Upper lobe of left lung (tissue), 6 donors: ENCODE data around the gene PGBD4. TPM values are rescaled to one million over a fixed set of nuclear protein-coding genes. Genes with fewer than 3 reads are reported as not detected.

Experiments used
- ATAC-seq, 2 donors: fragments of 200-7000 bp; cut with Tn5 transposase; one replicate each; pipeline ENCODE4 v1.9.1; 2022; ENCODE audit warnings: mild to moderate bottlenecking in 2 of 2, moderate library complexity in 2 of 2; ENCODE audit not compliant: low FRiP score in 2 of 2
- DNase-seq, 2 donors: peaks; one replicate each; pipeline ENCODE4 v3.0.0-alpha.2; 2019 to 2020
- H3K27ac ChIP-seq, 4 donors: fragments of 200-600 bp; sonication (generic); one replicate each; pipeline ENCODE4 v1.5.1; 2016 to 2019
- H3K27me3 ChIP-seq, 4 donors: fragments of 200-600 bp; sonication (generic); one replicate each; pipeline ENCODE4 v1.5.1; 2017 to 2019
- H3K36me3 ChIP-seq, 4 donors: fragments of 200-600 bp; sonication (generic); one replicate each; pipeline ENCODE4 v1.5.1; 2016 to 2019
- H3K4me1 ChIP-seq, 4 donors: fragments of 200-600 bp; sonication (generic); one replicate each; pipeline ENCODE4 v1.5.1; 2018 to 2019
- H3K4me3 ChIP-seq, 4 donors: fragments of 200-600 bp; sonication (generic); one replicate each; pipeline ENCODE4 v1.5.1; 2017 to 2019; ENCODE audit warnings: mild to moderate bottlenecking in 2 of 4, moderate library complexity in 1 of 4
- H3K9me3 ChIP-seq, 4 donors: fragments of 200-600 bp; sonication (generic); one replicate each; pipeline ENCODE4 v1.5.1; 2018 to 2019
- CTCF ChIP-seq, 6 experiments: fragments of 450-650 bp in 4 of 6; fragments of 200-600 bp in 2 of 6; sonication (generic) in 2 of 6; IDR thresholded peaks; one replicate each; pipeline ENCODE4 v1.5.1; 2016 to 2019; ENCODE audit warnings: antibody characterized with exemption in 6 of 6
- EP300 ChIP-seq, 4 donors: sonication (generic); formaldehyde crosslinking; IDR thresholded peaks; one replicate each; pipeline ENCODE4 v1.5.1; 2017; ENCODE audit warnings: antibody characterized with exemption in 4 of 4, control low read depth in 2 of 4
- POLR2A ChIP-seq, 4 donors: fragments of 450-650 bp; IDR thresholded peaks; one replicate each; pipeline ENCODE4 v1.5.1; 2016 to 2017; ENCODE audit warnings: antibody characterized with exemption in 4 of 4, mild to moderate bottlenecking in 2 of 4
- POLR2AphosphoS5 ChIP-seq, 2 donors: sonication (generic); formaldehyde crosslinking; IDR thresholded peaks; one replicate each; pipeline ENCODE4 v1.5.1; 2017; ENCODE audit warnings: antibody characterized with exemption in 2 of 2
- WGBS, 2 donors: methylation state at CpG; one replicate each; pipeline ENCODE4 v1.1.5; 2017 to 2018; 5-methylcytosine and 5-hydroxymethylcytosine counted together
- total RNA-seq, 6 donors: library from RNA; depleted of rRNA in 4 of 6; stranded (reverse); fragments of >200 nt in 4 of 6; gene quantifications; one replicate each; pipeline versions ENCODE4 v1.1.0 to v1.2.1, GENCODE V29; 2016 to 2021
- donor health status: DM: no; HTN: no; CAD: no; lungs with moderate emphysema.
- donor health status: DM: no; HTN: yes; CAD: no; lungs with severe emphysema.

PGBD4 gene
- total RNA-seq, 6 donors from 2014 or later = 0.55 to 5.2 (median 1.2) TPM

GRCh38 chr15:34085746-34086145 is 16.1 kb upstream of the PGBD4 start:
- H3K27me3 ChIP-seq = no peaks in the 10 kb centered on the region
- H3K36me3 ChIP-seq = peaks cover 4 to 73% (median 34%) of the 10 kb centered on the region in 4 donors
- TF ChIP-seq POLR2A (IDR thresholded peaks at IDR 0.05) (no peak), POLR2AphosphoS5 (IDR thresholded peaks at IDR 0.05) (no peak), CTCF (IDR thresholded peaks at IDR 0.05) (no peak)
- 76 to 80% methylated on average over 2 of the region's 2 CpGs for WGBS, 2 donors
- no peaks in the 10 kb centered on the region for H3K4me1 ChIP-seq
- ATAC-seq (no peak), DNase-seq (no peak)
- H3K9me3 ChIP-seq = no peaks in the 10 kb centered on the region
- no peak overlapping the region for H3K27ac ChIP-seq
- no peak overlapping the region for H3K4me3 ChIP-seq

- 97 to 99% methylated on average over 5 of the region's 5 CpGs for WGBS, 2 donors
- Histone ChIP-seq H3K27ac (no peak overlapping the region), H3K4me1 (peaks cover 21 to 25% (median 24%) of the 10 kb centered on the region in 4 donors), H3K4me3 (no peak overlapping the region), H3K27me3 (no peaks in the 10 kb centered on the region), H3K36me3 (peaks cover 0 to 13% (median 4%) of the 10 kb centered on the region in 4 donors), H3K9me3 (no peaks in the 10 kb centered on the region)
- no peak for ATAC-seq
- DNase-seq = no peak
- TF ChIP-seq CTCF (IDR thresholded peaks at IDR 0.05) (no peak), EP300 (IDR thresholded peaks at IDR 0.05) (no peak), POLR2AphosphoS5 (IDR thresholded peaks at IDR 0.05) (no peak), POLR2A (IDR thresholded peaks at IDR 0.05) (no peak)
These were observed 2.0 kb upstream of the PGBD4 start for GRCh38 chr15:34099914-34100313.

GRCh38 chr15:34102175-34102925 is 467 bp downstream of the PGBD4 start:
- Histone ChIP-seq H3K27ac (peak overlapping the region; percentile 80 to 93 (median 92)), H3K36me3 (no peaks in the 10 kb centered on the region), H3K4me3 (peak overlapping the region; percentile 28 to 91 (median 66)), H3K27me3 (no peaks in the 10 kb centered on the region), H3K4me1 (peaks cover 21 to 25% (median 24%) of the 10 kb centered on the region in 4 donors), H3K9me3 (no peaks in the 10 kb centered on the region)
- peak; percentile 17 to 60 for ATAC-seq
- TF ChIP-seq EP300 (IDR thresholded peaks at IDR 0.05) (no peak), CTCF (IDR thresholded peaks at IDR 0.05) (no peak), POLR2AphosphoS5 (IDR thresholded peaks at IDR 0.05) (no peak), POLR2A (IDR thresholded peaks at IDR 0.05) (no peak)
- 30% methylated on average over 29 of the region's 29 CpGs for WGBS, 2 donors
- DNase-seq = no peak

GRCh38 chr15:34106423-34106822 is 4.5 kb downstream of the PGBD4 start:
- Histone ChIP-seq H3K4me3 (no peak overlapping the region), H3K36me3 (no peaks in the 10 kb centered on the region), H3K4me1 (peaks cover 4 to 6% (median 6%) of the 10 kb centered on the region in 4 donors), H3K27ac (no peak overlapping the region), H3K9me3 (no peaks in the 10 kb centered on the region), H3K27me3 (no peaks in the 10 kb centered on the region)
- 85 to 94% methylated on average over 1 of the region's 1 CpG for WGBS, 2 donors
- TF ChIP-seq EP300 (IDR thresholded peaks at IDR 0.05) (no peak), POLR2A (IDR thresholded peaks at IDR 0.05) (no peak), POLR2AphosphoS5 (IDR thresholded peaks at IDR 0.05) (no peak), CTCF (IDR thresholded peaks at IDR 0.05) (no peak)
- DNase-seq (no peak), ATAC-seq (no peak)

GRCh38 chr15:34107315-34107714 is 5.4 kb downstream of the PGBD4 start:
- DNase-seq = no peak
- H3K36me3 ChIP-seq = no peaks in the 10 kb centered on the region
- 87 to 95% methylated on average over 2 of the region's 2 CpGs for whole genome bisulfite sequencing, 2 donors
- no peaks in the 10 kb centered on the region for H3K27me3 ChIP-seq
- no peak for TF ChIP-seq POLR2A (IDR thresholded peaks at IDR 0.05)
- TF ChIP-seq POLR2AphosphoS5 (IDR thresholded peaks at IDR 0.05) = no peak
- TF ChIP-seq EP300 (IDR thresholded peaks at IDR 0.05) = no peak
- no peak for TF ChIP-seq CTCF (IDR thresholded peaks at IDR 0.05)
- H3K4me3 ChIP-seq = no peak overlapping the region
- H3K9me3 ChIP-seq = no peaks in the 10 kb centered on the region
- ATAC-seq = no peak
- peaks cover 4 to 6% (median 5%) of the 10 kb centered on the region in 4 donors for H3K4me1 ChIP-seq
- no peak overlapping the region for H3K27ac ChIP-seq
